Parathyroid adenoma (tissue), 2 donors: ENCODE data around the gene SCN8A.
"Not testable (repeated sequence)": the region's sequence is repeated elsewhere in the genome, so short reads cannot be mapped to it uniquely, and the experiment has no call there.

Experiments
- H2AFZ ChIP-seq: fragments of 300-600 bp; sonication (generic); one replicate; pipeline ENCODE4 v1.7.0; 2017; ENCODE audit warnings: antibody characterized with exemption, mild to moderate bottlenecking
- H3K27ac ChIP-seq: fragments of 300-600 bp; sonication (generic); one replicate; pipeline ENCODE4 v1.7.0; 2017
- H3K27me3 ChIP-seq: fragments of 300-600 bp; sonication (generic); one replicate; pipeline ENCODE4 v1.7.0; 2017; ENCODE audit warnings: low read length; ENCODE audit not compliant: control insufficient read depth, insufficient read depth
- H3K36me3 ChIP-seq: fragments of 300-600 bp; sonication (generic); one replicate; pipeline ENCODE4 v1.7.0; 2017; ENCODE audit warnings: low read length; ENCODE audit not compliant: control insufficient read depth, insufficient read depth
- H3K4me1 ChIP-seq: fragments of 300-600 bp; sonication (generic); one replicate; pipeline ENCODE4 v1.7.0; 2017; ENCODE audit warnings: control low read depth
- H3K4me2 ChIP-seq: fragments of 300-600 bp; sonication (generic); one replicate; pipeline ENCODE4 v1.7.0; 2017; ENCODE audit warnings: low read length
- H3K4me3 ChIP-seq: fragments of 300-600 bp; sonication (generic); one replicate; pipeline ENCODE4 v1.7.0; 2017; ENCODE audit warnings: low read depth, low read length
- H3K79me2 ChIP-seq: fragments of 300-600 bp; sonication (generic); one replicate; pipeline ENCODE4 v1.7.0; 2017; ENCODE audit warnings: control low read depth
- H3K9ac ChIP-seq: fragments of 300-600 bp; sonication (generic); one replicate; pipeline ENCODE4 v1.7.0; 2017; ENCODE audit warnings: mild to moderate bottlenecking
- H3K9me3 ChIP-seq: fragments of 300-600 bp; sonication (generic); one replicate; pipeline ENCODE4 v1.7.0; 2017; ENCODE audit warnings: low read length; ENCODE audit not compliant: control insufficient read depth
- CTCF ChIP-seq: fragments of 300-600 bp; sonication (generic); IDR thresholded peaks from one replicate; pipeline ENCODE4 v1.7.0; 2017; ENCODE audit warnings: antibody characterized with exemption, mild to moderate bottlenecking
- donor health status: primary hyperparathyroidism.

SCN8A gene

DNA sequence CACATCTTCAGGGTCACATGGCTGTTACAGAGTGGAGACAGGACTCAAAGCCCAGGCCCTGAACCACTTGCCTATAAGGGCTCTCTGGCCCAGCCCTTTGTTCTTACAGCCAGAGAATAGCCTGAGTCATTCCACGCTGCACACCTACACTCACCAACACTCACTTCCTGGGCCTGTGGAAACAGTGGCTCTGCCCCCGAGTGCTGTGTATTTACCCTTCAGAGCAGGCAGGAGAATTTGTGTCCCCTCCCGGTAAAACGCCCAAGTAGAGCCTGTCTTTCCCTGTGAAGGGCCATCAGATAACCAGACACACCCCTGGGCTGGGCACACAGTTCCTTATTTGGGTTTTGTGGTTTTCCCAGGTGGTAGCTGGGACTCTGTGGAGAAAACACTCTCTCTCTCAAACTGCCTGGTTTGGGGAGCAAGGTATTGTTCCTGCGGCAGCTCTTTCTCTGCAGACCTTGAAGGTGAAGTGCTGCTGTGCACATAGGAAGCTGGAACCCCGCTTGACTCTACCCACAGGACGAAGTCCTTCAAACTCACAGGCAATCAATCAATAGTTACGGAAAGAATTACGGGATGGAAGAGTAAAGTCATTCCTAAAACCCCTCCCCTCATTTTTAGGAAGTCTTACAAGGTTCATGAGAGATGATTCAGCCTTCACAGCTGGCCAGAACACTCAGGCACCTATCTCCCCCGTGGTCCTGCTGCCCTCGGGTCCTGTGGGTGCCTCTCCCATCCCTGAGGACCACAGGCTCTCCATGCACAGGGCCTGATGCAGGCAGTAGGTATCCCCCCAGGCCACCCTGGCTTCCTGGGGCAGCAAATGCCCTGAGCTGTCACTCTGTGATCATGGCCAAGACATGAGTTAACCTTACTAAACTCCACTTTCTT, 237.1 kb downstream of the SCN8A start:
- H3K9ac ChIP-seq: no peak overlapping the region

DNA sequence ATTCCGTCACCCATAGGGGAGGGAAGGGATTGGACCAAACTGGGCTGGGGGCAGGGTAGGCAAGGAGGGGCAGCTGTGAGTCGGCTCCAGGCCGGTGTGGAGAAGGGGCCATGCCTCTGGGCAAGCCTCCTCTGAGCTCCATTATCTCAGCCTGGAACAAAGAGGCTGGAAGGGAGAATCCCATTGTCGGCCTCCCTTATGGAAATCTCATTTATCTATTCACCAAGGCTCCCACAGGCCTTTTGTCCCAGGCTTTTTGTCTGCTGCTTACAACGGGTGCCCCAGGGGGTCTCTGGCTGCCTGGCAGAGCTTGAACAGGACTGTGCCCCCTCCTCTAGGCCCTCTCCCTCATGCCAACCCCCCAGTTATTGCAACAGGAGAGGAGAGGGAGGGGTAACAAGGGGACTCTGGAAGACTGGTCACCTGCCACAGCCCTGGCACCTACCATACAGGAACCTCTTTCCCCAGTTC, 238.0 kb downstream of the SCN8A start:
- Histone ChIP-seq H3K27ac (no peak overlapping the region), H3K4me1 (peaks cover 4% of the 10 kb centered on the region), H3K79me2 (peaks cover 14% of the 10 kb centered on the region), H3K27me3 (no peaks in the 10 kb centered on the region), H2AFZ (no peak overlapping the region), H3K36me3 (no peaks in the 10 kb centered on the region), H3K9me3 (no peaks in the 10 kb centered on the region), H3K4me2 (no peak overlapping the region), H3K4me3 (no peak overlapping the region), H3K9ac (no peak overlapping the region)
- TF ChIP-seq CTCF: no peak

More for the DNA sequence above, 237.1 kb downstream of the SCN8A start:
- Histone ChIP-seq H3K36me3 (no peaks in the 10 kb centered on the region), H3K9me3 (no peaks in the 10 kb centered on the region), H3K27me3 (no peaks in the 10 kb centered on the region), H3K27ac (no peak overlapping the region), H3K4me3 (no peak overlapping the region), H2AFZ (no peak overlapping the region), H3K4me1 (peaks cover 4% of the 10 kb centered on the region), H3K79me2 (peaks cover 9% of the 10 kb centered on the region), H3K4me2 (no peak overlapping the region)
- no peak for TF ChIP-seq CTCF

DNA sequence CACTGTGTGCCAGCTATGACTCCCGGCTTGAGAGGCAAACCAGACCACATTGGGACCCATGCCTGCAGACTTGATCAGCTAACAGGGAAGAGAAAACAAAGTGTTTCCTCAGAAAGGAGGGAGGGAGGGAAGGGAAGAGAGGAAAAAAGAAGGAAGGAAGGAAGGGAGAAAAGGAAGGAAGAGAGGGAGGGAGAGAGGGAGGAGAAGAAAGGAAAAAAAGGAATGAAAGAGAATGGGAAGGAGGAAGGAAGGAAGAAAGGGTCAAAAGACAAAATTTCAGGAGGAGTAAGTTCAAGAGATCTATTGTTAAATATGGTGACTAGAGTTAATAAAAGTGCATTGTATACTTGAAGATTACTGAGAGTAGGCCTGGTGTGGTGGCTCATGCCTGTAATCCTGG, 238.6 kb downstream of the SCN8A start:
- Histone ChIP-seq H3K4me3 (no peak overlapping the region), H3K79me2 (peaks cover 16% of the 10 kb centered on the region), H3K9ac (no peak overlapping the region), H3K9me3 (no peaks in the 10 kb centered on the region), H3K4me1 (peaks cover 4% of the 10 kb centered on the region), H3K27ac (no peak overlapping the region), H3K36me3 (no peaks in the 10 kb centered on the region), H3K27me3 (no peaks in the 10 kb centered on the region), H3K4me2 (no peak overlapping the region), H2AFZ (no peak overlapping the region)
- no peak for TF ChIP-seq CTCF

- H3K9me3 ChIP-seq, H3K27me3 ChIP-seq, H3K4me2 ChIP-seq, H2AFZ ChIP-seq, H3K36me3 ChIP-seq, H3K9ac ChIP-seq, H3K4me3 ChIP-seq, H3K4me1 ChIP-seq, H3K27ac ChIP-seq: not testable (repeated sequence)
- H3K79me2 ChIP-seq: peaks cover 30% of the 10 kb centered on the region
Observed at GRCh38 chr12:51831817-51832216, 240.8 kb downstream of the SCN8A start.

DNA sequence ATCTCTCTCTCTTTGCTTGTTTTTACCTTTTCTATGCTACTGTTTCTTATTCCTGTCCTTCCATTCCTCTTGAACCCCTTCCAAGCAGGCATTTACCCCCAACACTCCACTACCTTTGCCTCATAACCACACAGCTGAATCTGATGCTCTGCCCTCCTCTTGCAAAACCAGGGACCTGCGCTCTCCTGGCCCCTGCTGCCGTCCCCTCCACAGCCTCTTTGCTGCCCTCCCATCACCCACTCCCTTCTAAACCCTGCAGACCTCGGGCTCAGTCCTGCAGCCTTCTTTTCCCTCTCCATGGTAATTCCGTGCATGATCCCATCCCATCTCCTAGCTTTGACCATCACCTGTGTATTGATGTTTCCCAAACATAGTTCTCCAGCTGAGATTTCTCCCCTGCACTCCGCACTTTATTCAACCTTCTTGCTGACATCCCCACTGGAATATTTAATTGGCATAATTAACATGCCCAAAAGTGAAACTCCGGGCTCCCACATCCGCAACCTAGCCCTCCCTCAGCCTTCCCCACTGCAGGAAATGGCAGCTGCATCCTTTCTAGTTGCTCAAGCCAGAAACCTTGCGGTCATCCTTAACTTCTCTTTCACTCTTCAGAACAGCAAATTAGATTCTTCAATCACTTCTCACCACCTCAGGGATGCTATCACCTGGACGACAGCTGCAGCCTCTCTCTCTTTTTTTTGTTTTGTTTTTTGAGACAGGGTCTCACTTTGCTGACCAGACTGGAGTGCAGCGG, 241.5 kb downstream of the SCN8A start:
- Histone ChIP-seq H3K36me3 (no peaks in the 10 kb centered on the region), H3K4me1 (peaks cover 4% of the 10 kb centered on the region), H3K9me3 (no peaks in the 10 kb centered on the region), H2AFZ (no peak overlapping the region), H3K9ac (no peak overlapping the region), H3K79me2 (peaks cover 35% of the 10 kb centered on the region), H3K4me3 (no peak overlapping the region), H3K27ac (no peak overlapping the region), H3K27me3 (no peaks in the 10 kb centered on the region), H3K4me2 (no peak overlapping the region)
- no peak for TF ChIP-seq CTCF
